GM12878 (cell line): ENCODE results near the gene C5orf34. TPM values are rescaled to one million over a fixed set of nuclear protein-coding genes. Genes with fewer than 3 reads are reported as not detected.

ENCODE experiments used
- ATAC-seq: fragments of 200-7000 bp; cut with Tn5 transposase; 3 replicates; pipeline ENCODE4 v1.9.1; 2020; ENCODE audit warnings: mild to moderate bottlenecking, moderate library complexity
- BruUV-seq: library from RNA; stranded (reverse); fragments of 400-500 nt; replicated peaks from 2 replicates; lab custom pipeline; 2021; lab: Mats Ljungman, UMichigan
- CTCF ChIA-PET: fragments of 300-600 bp; sonication (Branson Sonifier 250); formaldehyde crosslinking; extraction: SDS; loops from one replicate; lab custom pipeline; 2021; ENCODE audit warnings: inconsistent platforms; lab: Yijun Ruan, JAX
- POLR2A ChIA-PET: fragments of 350-600 bp; formaldehyde crosslinking; extraction: SDS; loops from one replicate; lab custom pipeline; 2021; ENCODE audit warnings: inconsistent platforms; lab: Charles Lee
- RAD21 ChIA-PET: fragments of 300-600 bp; sonication (Branson Sonifier 250); formaldehyde crosslinking; loops from one replicate; lab custom pipeline; 2023; ENCODE audit warnings: antibody characterized with exemption; ENCODE audit not compliant: unreplicated experiment; lab: Charles Lee
- SMC1A ChIA-PET: fragments of 300-600 bp; sonication (Branson Sonifier 250); formaldehyde crosslinking; loops from one replicate; lab custom pipeline; 2023; ENCODE audit not compliant: unreplicated experiment, uncharacterized antibody; lab: Charles Lee
- DNase-seq: peaks from one replicate; pipeline ENCODE4 v3.0.0-alpha.2; 2011; ENCODE audit warnings: low read depth, low spot score
- FAIRE-seq: peaks from 3 replicates; lab custom pipeline; 2011; peaks lifted over from hg19 to GRCh38; lab: Jason Lieb, UNC
- H2AFZ ChIP-seq: 2 replicates; pipeline ENCODE4 v1.6.0; 2011; ENCODE audit warnings: low read depth, low read length, control low read depth; ENCODE audit not compliant: control insufficient read depth
- H3K27ac ChIP-seq: 2 replicates; pipeline ENCODE4 v1.5.1; 2011; ENCODE audit warnings: control low read depth; ENCODE audit not compliant: control insufficient read depth, insufficient read depth
- H3K27me3 ChIP-seq, 2 experiments: replicated peaks in 1 of 2; 2 replicates each; pipeline versions ENCODE4 v1.6.0 to v1.6.1; 2011; ENCODE audit warnings: low read length in 1 of 2; ENCODE audit not compliant: control insufficient read depth in 2 of 2, insufficient read depth in 2 of 2
- H3K36me3 ChIP-seq, 2 experiments: 2 replicates each; pipeline ENCODE4 v1.5.1; 2011; ENCODE audit warnings: low read length in 1 of 2; ENCODE audit not compliant: control insufficient read depth in 2 of 2, insufficient read depth in 2 of 2
- H3K4me1 ChIP-seq: 2 replicates; pipeline ENCODE4 v1.6.1; 2011; ENCODE audit warnings: mild to moderate bottlenecking, low read length, moderate library complexity, mixed read lengths; ENCODE audit not compliant: control insufficient read depth, insufficient read depth
- H3K4me2 ChIP-seq: 2 replicates; pipeline ENCODE4 v1.6.0; 2011; ENCODE audit warnings: control low read depth; ENCODE audit not compliant: control insufficient read depth, insufficient read depth
- H3K4me3 ChIP-seq: fragments of 200-600 bp; sonication (generic); 2 replicates; pipeline ENCODE4 v1.5.1; 2016
- H3K79me2 ChIP-seq: 2 replicates; pipeline ENCODE4 v1.6.0; 2011; ENCODE audit warnings: low read length; ENCODE audit not compliant: control insufficient read depth, insufficient read depth
- H3K9ac ChIP-seq: 2 replicates; pipeline ENCODE4 v1.8.0; 2011; ENCODE audit warnings: low read length, control low read depth, mixed read lengths; ENCODE audit not compliant: control insufficient read depth, insufficient read depth
- H3K9me3 ChIP-seq: replicated peaks from 3 replicates; pipeline ENCODE4 v1.5.1; 2011; ENCODE audit warnings: mild to moderate bottlenecking, low read length; ENCODE audit not compliant: control insufficient read depth, insufficient read depth
- H4K20me1 ChIP-seq: 2 replicates; pipeline ENCODE4 v1.6.0; 2011; ENCODE audit not compliant: control insufficient read depth, insufficient read depth
- ATF7 ChIP-seq: fragments of 450-650 bp; IDR thresholded peaks from 2 replicates; pipeline ENCODE4 v1.6.1; 2016; ENCODE audit warnings: low read depth, mild to moderate bottlenecking
- BACH1 ChIP-seq: fragments of 450-650 bp; IDR thresholded peaks from 2 replicates; pipeline ENCODE4 v1.6.1; 2017; ENCODE audit warnings: mild to moderate bottlenecking, borderline replicate concordance
- BRCA1 ChIP-seq: IDR thresholded peaks from 2 replicates; pipeline ENCODE4 v1.6.1; 2011; ENCODE audit warnings: low read depth, low read length, improper control_type of control experiment
- ETV6 ChIP-seq, 2 experiments: fragments of 450-650 bp in 1 of 2; IDR thresholded peaks in 1 of 2; conservative IDR thresholded peaks in 1 of 2; 2 replicates each; pipeline ENCODE4 v1.6.1; 2014; ENCODE audit warnings: antibody characterized with exemption in 1 of 2, borderline replicate concordance in 1 of 2, low read depth in 1 of 2, mild to moderate bottlenecking in 1 of 2, moderate library complexity in 1 of 2
- NR2C1 ChIP-seq: fragments of 450-650 bp; IDR thresholded peaks from 2 replicates; pipeline ENCODE4 v1.6.1; 2017; ENCODE audit warnings: antibody characterized with exemption, mild to moderate bottlenecking, moderate library complexity
- RELA ChIP-seq: fragments of 450-650 bp; IDR thresholded peaks from 2 replicates; pipeline ENCODE4 v1.8.0; 2014; ENCODE audit warnings: borderline replicate concordance; ENCODE audit not compliant: partially characterized antibody
- TCF7 ChIP-seq: IDR thresholded peaks from 2 replicates; pipeline ENCODE4 v1.6.1; 2014; ENCODE audit warnings: antibody characterized with exemption, borderline replicate concordance
- WRNIP1 ChIP-seq: IDR thresholded peaks from 2 replicates; pipeline ENCODE4 v1.6.1; 2011; ENCODE audit warnings: low read depth, low read length, improper control_type of control experiment, borderline replicate concordance
- ZSCAN29 ChIP-seq: fragments of 450-650 bp; IDR thresholded peaks from 2 replicates; pipeline ENCODE4 v1.6.1; 2017; ENCODE audit warnings: mild to moderate bottlenecking, moderate library complexity
- ZZZ3 ChIP-seq: IDR thresholded peaks from 2 replicates; pipeline ENCODE4 v1.6.1; 2011; ENCODE audit warnings: low read depth; ENCODE audit not compliant: control insufficient read depth, insufficient read length
- WGBS: methylation state at CpG from one replicate; pipeline ENCODE4 v1.1.6; 2016; ENCODE audit warnings: low lambda C conversion rate; ENCODE audit not compliant: insufficient replicate concordance, insufficient coverage; ENCODE audit errors: missing lambda C conversion rate; 5-methylcytosine and 5-hydroxymethylcytosine counted together
- in situ Hi-C: fragments of 300-500 bp; cut with MboI; formaldehyde crosslinking; loops from 9 replicates; pipeline ENCODE4 v1.14.3; 2018; ENCODE audit warnings: mixed read lengths
- intact Hi-C: fragments of 100-400 bp; cut with micrococcal nuclease; formaldehyde crosslinking; loops from one replicate; pipeline ENCODE4 v1.14.2; 2022; ENCODE audit not compliant: unreplicated experiment
- polyA plus RNA-seq, 11 experiments: library from polyadenylated mRNA; depleted of rRNA in 4 of 11; unstranded in 6 of 11; stranded (reverse) in 5 of 11; fragments of >200 nt; fragmentation: Nextera tagmentation in 4 of 11; fragmentation: Illumina TruSeq in 1 of 11; extraction: Ambion mirVana in 4 of 11; extraction: Trizol in 1 of 11; gene quantifications; 1 replicate in 1 of 11; 2 replicates in 10 of 11; pipeline versions ENCODE4 v1.2.1 to v1.2.3, GENCODE V29; 2011 to 2016; ENCODE audit warnings: inconsistent platforms in 2 of 11, missing spikeins in 2 of 11, low read depth in 1 of 11
- total RNA-seq, 4 experiments: library from RNA; depleted of rRNA in 3 of 4; stranded (reverse); fragments of >200 nt in 3 of 4; fragmentation: Illumina TruSeq in 1 of 4; extraction: Trizol in 1 of 4; gene quantifications; 2 replicates each; pipeline versions ENCODE4 v1.2.1 to v1.2.3, GENCODE V29; 2013 to 2021
- TF ChIP-seq, protein P1 (sequence below): fragments of 450-650 bp; IDR thresholded peaks from 2 replicates; pipeline ENCODE4 v1.6.1; 2018; ENCODE audit warnings: mild to moderate bottlenecking, low read depth, moderate library complexity; ENCODE audit not compliant: partially characterized antibody
- TF ChIP-seq, protein P2 (sequence below): fragments of 450-650 bp; IDR thresholded peaks from 2 replicates; pipeline ENCODE4 v1.6.1; 2016; ENCODE audit warnings: mild to moderate bottlenecking
- TF ChIP-seq, protein P3 (sequence below): fragments of 450-650 bp; IDR thresholded peaks from 2 replicates; pipeline ENCODE4 v1.6.1; 2014; ENCODE audit warnings: mild to moderate bottlenecking
- TF ChIP-seq, protein P4 (sequence below): IDR thresholded peaks from 2 replicates; pipeline ENCODE4 v1.6.1; 2011; ENCODE audit warnings: borderline replicate concordance, low read depth, mild to moderate bottlenecking, moderate library complexity, low read length; ENCODE audit not compliant: insufficient read depth, poor library complexity, severe bottlenecking

Gene C5orf34
- total and polyA plus RNA-seq, 10 of the 15 experiments (the other 5 are each of a cell fraction or from before 2014, with no cell fraction given), result 6.1 to 15.1 (median 10.0) TPM

GRCh38 chr5:43485406-43485805 is 29.5 kb downstream of the C5orf34 start:
- H3K4me3 ChIP-seq, result no peak overlapping the region
- ChIA-PET RAD21 (interaction anchor here (1.1 to 2.8 kb wide), 7 partner anchors 12 to 365 kb away, joined by 5 to 19 read pairs (median 11); partner anchors contain the start of genes C5orf34, CCL28, NNT and ZNF131), CTCF (interaction anchor here (0.6 to 4.1 kb wide), 18 partner anchors 10 to 378 kb away, joined by 3 to 20 read pairs (median 7); partner anchors contain the start of genes C5orf34, HMGCS1, NNT and ZNF131), POLR2A (interaction anchor here (0.5 to 3.4 kb wide), 6 partner anchors 12 to 511 kb away, joined by 3 to 24 read pairs (median 12); partner anchors contain the start of gene C5orf34), SMC1A (interaction anchor here (1.0 to 3.4 kb wide), 10 partner anchors 9 to 416 kb away, joined by 3 to 20 read pairs (median 5); partner anchors contain the start of genes C5orf34 and HMGCS1)
- H3K27ac ChIP-seq, result no peak overlapping the region
- H3K79me2 ChIP-seq, result peaks cover 21% of the 10 kb centered on the region
- H4K20me1 ChIP-seq, result no peaks in the 10 kb centered on the region
- no peak overlapping the region for H2AFZ ChIP-seq
- H3K9me3 ChIP-seq, result no peaks in the 10 kb centered on the region
- 96% methylated on average over 2 of the region's 2 CpGs for WGBS
- ATAC-seq, result no peak
- in situ Hi-C loops (no loop called here), intact Hi-C loops (loop anchor here (2.0 to 10.0 kb wide), 2 partner anchors 119 to 381 kb away; partner anchors contain the start of gene NNT)
- FAIRE-seq, result no peak
- H3K27me3 ChIP-seq, result no peaks in the 10 kb centered on the region
- no TSS peak for BruUV-seq
- TF ChIP-seq BRCA1, result no peak
- TF ChIP-seq, protein P1, sequence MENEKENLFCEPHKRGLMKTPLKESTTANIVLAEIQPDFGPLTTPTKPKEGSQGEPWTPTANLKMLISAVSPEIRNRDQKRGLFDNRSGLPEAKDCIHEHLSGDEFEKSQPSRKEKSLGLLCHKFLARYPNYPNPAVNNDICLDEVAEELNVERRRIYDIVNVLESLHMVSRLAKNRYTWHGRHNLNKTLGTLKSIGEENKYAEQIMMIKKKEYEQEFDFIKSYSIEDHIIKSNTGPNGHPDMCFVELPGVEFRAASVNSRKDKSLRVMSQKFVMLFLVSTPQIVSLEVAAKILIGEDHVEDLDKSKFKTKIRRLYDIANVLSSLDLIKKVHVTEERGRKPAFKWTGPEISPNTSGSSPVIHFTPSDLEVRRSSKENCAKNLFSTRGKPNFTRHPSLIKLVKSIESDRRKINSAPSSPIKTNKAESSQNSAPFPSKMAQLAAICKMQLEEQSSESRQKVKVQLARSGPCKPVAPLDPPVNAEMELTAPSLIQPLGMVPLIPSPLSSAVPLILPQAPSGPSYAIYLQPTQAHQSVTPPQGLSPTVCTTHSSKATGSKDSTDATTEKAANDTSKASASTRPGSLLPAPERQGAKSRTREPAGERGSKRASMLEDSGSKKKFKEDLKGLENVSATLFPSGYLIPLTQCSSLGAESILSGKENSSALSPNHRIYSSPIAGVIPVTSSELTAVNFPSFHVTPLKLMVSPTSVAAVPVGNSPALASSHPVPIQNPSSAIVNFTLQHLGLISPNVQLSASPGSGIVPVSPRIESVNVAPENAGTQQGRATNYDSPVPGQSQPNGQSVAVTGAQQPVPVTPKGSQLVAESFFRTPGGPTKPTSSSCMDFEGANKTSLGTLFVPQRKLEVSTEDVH, result no peak
- TF ChIP-seq NR2C1, result no peak
- TF ChIP-seq ZSCAN29, result no peak
- TF ChIP-seq WRNIP1, result no peak
- TF ChIP-seq, protein P2, sequence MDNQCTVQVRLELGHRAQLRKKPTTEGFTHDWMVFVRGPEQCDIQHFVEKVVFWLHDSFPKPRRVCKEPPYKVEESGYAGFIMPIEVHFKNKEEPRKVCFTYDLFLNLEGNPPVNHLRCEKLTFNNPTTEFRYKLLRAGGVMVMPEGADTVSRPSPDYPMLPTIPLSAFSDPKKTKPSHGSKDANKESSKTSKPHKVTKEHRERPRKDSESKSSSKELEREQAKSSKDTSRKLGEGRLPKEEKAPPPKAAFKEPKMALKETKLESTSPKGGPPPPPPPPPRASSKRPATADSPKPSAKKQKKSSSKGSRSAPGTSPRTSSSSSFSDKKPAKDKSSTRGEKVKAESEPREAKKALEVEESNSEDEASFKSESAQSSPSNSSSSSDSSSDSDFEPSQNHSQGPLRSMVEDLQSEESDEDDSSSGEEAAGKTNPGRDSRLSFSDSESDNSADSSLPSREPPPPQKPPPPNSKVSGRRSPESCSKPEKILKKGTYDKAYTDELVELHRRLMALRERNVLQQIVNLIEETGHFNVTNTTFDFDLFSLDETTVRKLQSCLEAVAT, result no peak
- no peak for TF ChIP-seq ZZZ3
- TF ChIP-seq RELA, result no peak
- TF ChIP-seq, protein P3, sequence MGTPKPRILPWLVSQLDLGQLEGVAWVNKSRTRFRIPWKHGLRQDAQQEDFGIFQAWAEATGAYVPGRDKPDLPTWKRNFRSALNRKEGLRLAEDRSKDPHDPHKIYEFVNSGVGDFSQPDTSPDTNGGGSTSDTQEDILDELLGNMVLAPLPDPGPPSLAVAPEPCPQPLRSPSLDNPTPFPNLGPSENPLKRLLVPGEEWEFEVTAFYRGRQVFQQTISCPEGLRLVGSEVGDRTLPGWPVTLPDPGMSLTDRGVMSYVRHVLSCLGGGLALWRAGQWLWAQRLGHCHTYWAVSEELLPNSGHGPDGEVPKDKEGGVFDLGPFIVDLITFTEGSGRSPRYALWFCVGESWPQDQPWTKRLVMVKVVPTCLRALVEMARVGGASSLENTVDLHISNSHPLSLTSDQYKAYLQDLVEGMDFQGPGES, result no peak
- TF ChIP-seq ATF7, result no peak
- no peak for TF ChIP-seq TCF7
- TF ChIP-seq, protein P4, sequence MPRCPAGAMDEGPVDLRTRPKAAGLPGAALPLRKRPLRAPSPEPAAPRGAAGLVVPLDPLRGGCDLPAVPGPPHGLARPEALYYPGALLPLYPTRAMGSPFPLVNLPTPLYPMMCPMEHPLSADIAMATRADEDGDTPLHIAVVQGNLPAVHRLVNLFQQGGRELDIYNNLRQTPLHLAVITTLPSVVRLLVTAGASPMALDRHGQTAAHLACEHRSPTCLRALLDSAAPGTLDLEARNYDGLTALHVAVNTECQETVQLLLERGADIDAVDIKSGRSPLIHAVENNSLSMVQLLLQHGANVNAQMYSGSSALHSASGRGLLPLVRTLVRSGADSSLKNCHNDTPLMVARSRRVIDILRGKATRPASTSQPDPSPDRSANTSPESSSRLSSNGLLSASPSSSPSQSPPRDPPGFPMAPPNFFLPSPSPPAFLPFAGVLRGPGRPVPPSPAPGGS, result no peak
- no peak for TF ChIP-seq ETV6 (conservative IDR thresholded peaks at IDR 0.05 in 1 of 2, IDR thresholded peaks at IDR 0.05 in 1 of 2; ENCODE audit: borderline replicate concordance in 1 of 2, low read depth in 1 of 2)
- TF ChIP-seq BACH1, result no peak
- H3K4me2 ChIP-seq, result no peak overlapping the region
- H3K4me1 ChIP-seq, result peaks cover 3% of the 10 kb centered on the region
- H3K36me3 ChIP-seq, result peaks cover 0 to 7% of the 10 kb centered on the region in 2 experiments; a peak in 1 of 4 replicates
- H3K9ac ChIP-seq, result no peak overlapping the region
- no peak for DNase-seq
